ENCODE results near the gene CTNNA2. TPM values are rescaled to one million over a fixed set of nuclear protein-coding genes. Genes with fewer than 3 reads are reported as not detected.
A peak's percentile ranks its signal among the peaks of the same experiment; 100 is the strongest.

CTNNA2 gene
- total RNA-seq, 1 experiment from 2014 or later, result 5.5 TPM

- Histone ChIP-seq H3K56ac (ENCODE audit: insufficient read length, low read depth, low read length) (no peak overlapping the region), H3K4ac (ENCODE audit: low read depth, low read length) (no peak overlapping the region), H3T11ph (ENCODE audit: low read length) (no peak overlapping the region), H2BK12ac (ENCODE audit: insufficient read length, low read depth, low read length) (no peak overlapping the region), H4K91ac (ENCODE audit: insufficient read length, low read depth, low read length) (no peak overlapping the region), H3K27me3 (ENCODE audit: insufficient read depth, low read length) (no peaks in the 10 kb centered on the region), H2BK20ac (ENCODE audit: low read depth, low read length, poor library complexity, severe bottlenecking) (no peak overlapping the region), H3K9me3 (ENCODE audit: control insufficient read depth, low read depth, low read length) (no peaks in the 10 kb centered on the region), H2BK15ac (ENCODE audit: low read depth, low read length) (no peak overlapping the region), H3K79me2 (ENCODE audit: insufficient read depth, low read length) (no peaks in the 10 kb centered on the region), H4K5ac (ENCODE audit: insufficient read length, low read depth, low read length) (no peak overlapping the region), H3K4me1 (ENCODE audit: insufficient read depth, low read length) (peaks cover 12% of the 10 kb centered on the region; the same call in 1 of the 2 replicates), H3K23ac (ENCODE audit: insufficient read length, low read depth, low read length) (no peak overlapping the region), H2AK5ac (ENCODE audit: insufficient read length, low read length) (no peak overlapping the region), H3K14ac (ENCODE audit: insufficient read depth, low read length) (no peak overlapping the region), H3K9ac (ENCODE audit: extremely low read depth, insufficient read length, low read length) (no peak overlapping the region), H2BK5ac (ENCODE audit: insufficient read length, low read length) (no peak overlapping the region), H3K79me1 (ENCODE audit: insufficient read depth, low read depth, low read length, poor library complexity, severe bottlenecking) (no peaks in the 10 kb centered on the region), H3K23me2 (ENCODE audit: insufficient read length, low read depth, low read length, poor library complexity, severe bottlenecking) (no peaks in the 10 kb centered on the region), H4K8ac (replicated peaks; ENCODE audit: insufficient read length, low read depth, low read length) (no peak overlapping the region), H2AFZ (ENCODE audit: low read length) (no peak overlapping the region), H3K18ac (ENCODE audit: insufficient read length, low read depth, low read length) (no peak overlapping the region), H3K27ac (ENCODE audit: insufficient read length, low read depth, low read length) (peak overlapping the region; percentile 54), H3K4me2 (ENCODE audit: insufficient read depth, insufficient read length, low read length) (no peak overlapping the region), H4K20me1 (ENCODE audit: control insufficient read depth, insufficient read depth, insufficient read length) (no peaks in the 10 kb centered on the region), H2BK120ac (ENCODE audit: low read depth, low read length, poor library complexity, severe bottlenecking) (no peak overlapping the region)
- DNase-seq, result no peak
- peaks cover 50 to 52% of the 10 kb centered on the region in 2 experiments for H3K4me1 Mint-ChIP-seq
- WGBS (ENCODE audit: extremely low coverage, insufficient read length, low lambda C conversion rate), result no CpG with 5 or more reads among the region's 2 CpGs
- H3K27me3 Mint-ChIP-seq (ENCODE audit: low read depth), result no peaks in the 10 kb centered on the region
- TF ChIP-seq CTCF (conservative IDR thresholded peaks at IDR 0.05), result no peak
- H3K4me3 Mint-ChIP-seq, result peak overlapping the region in 1 of 2 experiments; percentile 35; a peak in 1 of 5 replicates
- no peaks in the 10 kb centered on the region; a peak in 1 of 5 replicates for H3K9me3 Mint-ChIP-seq
- peaks cover 4 to 7% (median 6%) of the 10 kb centered on the region in 3 experiments; a peak in 4 of 7 replicates for H3K36me3 Mint-ChIP-seq (ENCODE audit: insufficient read depth in 1 of 3, low read depth in 3 of 3)
- peak overlapping the region; percentile 24 to 92 (median 54); a peak in 4 of 7 replicates for H3K27ac Mint-ChIP-seq
Observed at GRCh38 chr2:79977792-79978191, 464.9 kb downstream of the CTNNA2 start.

Measured in H9 (cell line).